GM21737 (cell line): ENCODE results near the gene ATP6V0D1.

Experiments used
- ATAC-seq: cut with Tn5 transposase; IDR thresholded peaks from one replicate; pipeline ENCODE4 v1.9.1; 2021; ENCODE audit warnings: mild to moderate bottlenecking, moderate library complexity; ENCODE audit not compliant: unreplicated experiment

ATP6V0D1 gene

DNA sequence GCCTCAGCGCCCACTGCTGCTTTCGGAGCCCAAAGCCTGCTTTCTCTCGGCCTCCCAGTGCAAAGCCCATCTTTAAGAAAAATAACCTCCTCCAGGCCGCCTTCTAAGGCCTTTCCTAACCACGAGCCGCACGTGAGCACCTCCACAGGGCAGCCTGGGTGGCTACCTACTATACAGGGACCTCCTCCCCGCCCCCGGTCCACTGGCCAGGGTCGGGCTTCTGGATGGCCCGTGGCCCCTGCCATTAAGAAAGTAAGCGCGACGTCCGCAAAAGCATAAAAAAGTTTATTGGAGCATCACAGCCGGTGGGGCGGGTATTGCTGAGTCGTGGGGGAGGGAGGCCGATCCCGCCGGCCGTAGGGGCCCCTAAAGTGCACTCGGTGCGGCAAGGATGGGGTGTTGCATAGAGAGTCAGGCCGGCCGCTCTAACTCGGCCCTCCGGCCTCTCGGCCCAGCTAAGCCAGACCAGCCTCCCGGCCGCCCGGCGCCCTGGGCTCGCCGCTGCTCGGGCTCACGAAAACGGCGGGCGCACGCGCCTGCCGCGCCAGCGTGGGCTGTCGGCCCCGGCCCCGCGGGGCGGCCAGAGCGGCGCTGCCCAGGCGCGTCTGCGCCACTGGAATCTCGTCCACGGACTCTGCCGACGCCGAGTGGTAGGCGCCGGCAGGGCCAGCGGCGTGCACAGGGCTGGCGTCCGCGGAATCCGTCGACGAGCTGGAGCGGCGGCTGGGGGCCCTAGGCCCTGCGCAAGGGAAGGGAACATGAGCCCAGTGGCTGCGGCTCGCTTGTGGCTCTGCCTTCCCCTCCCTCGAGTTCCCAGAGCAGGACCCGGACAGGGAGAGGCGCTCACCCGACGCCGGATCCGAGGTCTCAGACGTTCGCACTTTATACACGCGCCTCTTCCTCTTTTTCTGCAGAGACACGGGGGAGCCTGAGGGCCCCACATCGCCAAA lies 86.5 kb downstream of the ATP6V0D1 start:
- no peak for ATAC-seq

DNA sequence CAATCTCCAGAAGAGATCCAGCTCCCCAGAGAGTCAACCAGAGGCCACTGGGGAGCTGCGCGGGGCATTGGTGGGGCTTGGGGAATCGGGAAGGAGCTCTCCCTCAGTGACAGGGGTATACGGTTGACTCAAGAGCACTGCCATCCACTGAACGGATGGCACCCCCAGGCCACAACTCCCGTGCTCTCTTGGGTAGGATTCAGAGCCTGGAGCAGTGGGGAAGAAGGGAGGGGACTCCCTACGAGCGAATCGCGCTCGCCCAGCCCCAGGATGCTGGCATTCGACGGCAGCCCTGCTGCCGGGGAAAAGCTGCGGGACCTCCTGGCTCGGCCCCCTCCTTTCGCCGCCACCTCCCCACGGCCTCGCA lies 87.2 kb downstream of the ATP6V0D1 start:
- ATAC-seq, result no peak

DNA sequence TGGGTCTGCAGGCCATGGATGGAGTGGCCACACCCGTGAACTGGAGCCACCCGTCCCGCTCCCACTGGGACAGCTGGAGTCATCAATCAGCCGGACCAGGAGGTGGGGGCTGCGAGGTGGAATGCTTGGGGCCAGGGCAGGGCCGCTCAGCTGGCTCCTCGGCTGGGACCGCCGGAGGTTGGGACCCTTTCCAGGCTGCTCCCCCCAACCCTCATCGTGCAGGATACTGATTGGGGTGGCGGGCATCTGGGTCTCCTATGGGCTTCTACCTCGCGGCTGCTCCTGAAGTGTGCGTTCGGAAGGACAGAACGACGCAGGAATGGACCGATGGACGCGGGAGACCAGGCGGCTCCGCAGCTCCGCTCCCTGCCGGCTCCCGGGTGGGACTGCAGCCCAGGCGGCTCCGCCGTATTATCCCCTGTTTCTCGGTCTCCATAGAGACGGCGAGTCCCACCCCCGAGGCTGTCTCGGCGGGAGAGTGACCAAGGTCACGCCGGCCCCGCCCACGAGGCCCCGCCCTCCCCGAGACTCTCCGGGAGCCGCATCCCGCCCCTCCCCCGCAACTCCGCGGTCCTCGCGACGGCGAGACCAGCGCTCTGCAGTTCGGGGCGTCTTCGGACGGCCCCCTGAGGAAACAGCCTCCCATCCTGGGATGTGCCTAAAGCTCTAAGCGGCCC lies 87.7 kb downstream of the ATP6V0D1 start, which contains the start of gene TPPP3:
TPPP3 (minus strand) TSS at position 388 of the 677 bp plus-strand sequence. CDS start 2,387 bp downstream, outside the sequence.
- no peak for ATAC-seq

DNA sequence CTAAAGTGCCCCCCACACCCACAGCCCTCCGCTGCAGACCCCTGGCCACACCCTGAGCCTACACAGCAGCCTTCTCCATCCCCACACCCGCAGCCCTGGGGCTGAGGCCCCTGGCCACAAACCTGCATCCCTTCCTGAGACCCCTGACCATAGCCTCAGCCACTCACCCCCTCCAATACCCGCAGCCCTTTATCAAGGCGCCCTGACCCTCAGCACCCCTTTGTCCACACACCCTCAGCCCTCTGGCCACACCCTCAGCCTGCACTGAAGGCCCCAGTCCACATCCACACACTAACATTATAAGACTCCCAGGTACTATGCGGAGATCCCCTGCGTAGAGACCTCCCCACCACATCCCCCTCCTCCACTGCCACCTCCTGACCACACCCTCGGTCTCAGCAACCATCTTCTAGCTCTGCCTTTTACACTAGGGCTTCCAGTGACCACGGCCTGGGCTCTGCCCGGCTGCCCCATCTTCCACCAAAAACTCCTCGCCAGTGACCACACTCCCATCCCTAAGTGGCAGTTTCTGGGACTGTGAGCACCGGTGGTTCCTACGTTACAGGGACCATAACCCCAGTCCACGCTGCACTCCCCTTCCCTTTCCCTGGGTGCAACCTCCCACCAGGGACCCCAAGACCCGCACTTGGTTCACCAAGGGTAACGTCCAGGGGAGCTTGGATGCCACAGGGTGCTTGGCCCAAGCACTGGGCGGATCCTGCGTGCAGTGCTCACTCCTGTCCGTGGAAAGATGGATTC lies 88.5 kb downstream of the ATP6V0D1 start:
- no peak for ATAC-seq

DNA sequence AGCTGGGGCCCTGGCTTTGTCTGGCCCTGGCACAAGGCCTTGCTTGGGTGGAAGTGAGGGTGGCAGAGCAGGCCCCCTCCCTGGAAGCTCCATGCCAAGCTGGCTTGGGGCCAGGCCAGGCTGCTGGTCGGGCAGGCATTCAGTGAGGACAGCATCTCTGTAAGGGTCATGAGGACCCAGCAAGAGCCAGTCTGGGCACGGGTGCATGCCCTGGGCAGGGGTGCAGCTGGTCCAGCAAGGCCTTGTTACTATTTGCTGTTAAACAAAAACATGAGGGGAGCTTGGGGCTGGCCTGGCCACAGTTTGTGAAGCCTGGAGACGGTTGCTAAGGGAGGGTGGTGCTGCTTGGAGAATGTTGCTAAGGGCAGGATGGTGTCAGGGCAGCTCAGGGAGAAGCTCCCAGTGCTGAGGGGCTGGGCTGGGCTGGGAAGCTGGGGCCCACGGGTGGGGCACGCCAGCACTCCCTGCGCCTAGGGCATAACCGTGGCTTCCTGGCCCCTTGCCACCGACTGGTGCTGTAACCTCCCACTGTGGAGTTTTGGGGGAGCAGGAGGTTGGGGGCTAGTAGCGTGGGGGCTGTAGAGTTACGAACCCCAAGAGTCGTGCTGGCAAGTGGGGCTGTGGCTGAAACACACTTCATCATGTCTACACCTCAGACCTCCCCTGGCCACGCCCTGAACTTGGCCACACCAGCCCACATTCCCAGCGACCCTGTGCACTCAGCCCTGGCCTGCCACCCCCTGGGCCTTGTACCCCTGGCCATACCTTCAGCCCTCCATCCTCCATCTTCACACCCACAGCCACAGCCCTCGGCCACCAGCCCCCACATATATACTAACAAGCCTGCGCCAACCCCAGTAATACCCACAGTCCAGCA lies 89.3 kb downstream of the ATP6V0D1 start:
- ATAC-seq, result no peak

DNA sequence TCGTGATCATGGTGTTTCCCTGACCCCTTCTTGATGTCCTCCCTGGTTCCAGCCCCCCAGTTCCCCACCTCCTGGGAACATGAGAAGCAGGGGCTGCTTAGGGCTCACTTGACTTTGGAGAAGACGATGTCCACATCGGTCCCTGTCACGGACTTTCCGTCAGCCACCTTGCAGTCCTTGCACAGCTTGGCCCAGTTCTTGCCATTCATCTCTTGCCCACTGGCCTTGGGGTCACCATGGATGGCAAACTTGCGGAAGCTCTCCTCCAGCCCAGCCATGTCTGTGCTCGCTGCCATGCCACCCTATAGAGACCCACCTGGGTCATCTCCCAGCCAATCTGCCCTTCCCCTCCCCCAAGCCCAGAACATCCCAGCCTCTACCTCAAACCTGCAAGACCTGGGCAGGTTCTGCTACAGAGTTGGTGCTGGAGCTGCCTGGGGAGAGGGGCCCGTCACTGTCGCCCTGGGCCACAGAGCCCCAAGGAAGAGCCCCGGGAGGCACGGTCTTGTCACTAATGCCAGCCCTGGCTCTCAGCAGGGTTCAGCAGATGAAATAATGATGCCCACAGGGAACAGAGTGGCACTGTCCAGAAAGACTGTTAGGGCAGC lies 90.0 kb downstream of the ATP6V0D1 start:
- no peak for ATAC-seq

DNA sequence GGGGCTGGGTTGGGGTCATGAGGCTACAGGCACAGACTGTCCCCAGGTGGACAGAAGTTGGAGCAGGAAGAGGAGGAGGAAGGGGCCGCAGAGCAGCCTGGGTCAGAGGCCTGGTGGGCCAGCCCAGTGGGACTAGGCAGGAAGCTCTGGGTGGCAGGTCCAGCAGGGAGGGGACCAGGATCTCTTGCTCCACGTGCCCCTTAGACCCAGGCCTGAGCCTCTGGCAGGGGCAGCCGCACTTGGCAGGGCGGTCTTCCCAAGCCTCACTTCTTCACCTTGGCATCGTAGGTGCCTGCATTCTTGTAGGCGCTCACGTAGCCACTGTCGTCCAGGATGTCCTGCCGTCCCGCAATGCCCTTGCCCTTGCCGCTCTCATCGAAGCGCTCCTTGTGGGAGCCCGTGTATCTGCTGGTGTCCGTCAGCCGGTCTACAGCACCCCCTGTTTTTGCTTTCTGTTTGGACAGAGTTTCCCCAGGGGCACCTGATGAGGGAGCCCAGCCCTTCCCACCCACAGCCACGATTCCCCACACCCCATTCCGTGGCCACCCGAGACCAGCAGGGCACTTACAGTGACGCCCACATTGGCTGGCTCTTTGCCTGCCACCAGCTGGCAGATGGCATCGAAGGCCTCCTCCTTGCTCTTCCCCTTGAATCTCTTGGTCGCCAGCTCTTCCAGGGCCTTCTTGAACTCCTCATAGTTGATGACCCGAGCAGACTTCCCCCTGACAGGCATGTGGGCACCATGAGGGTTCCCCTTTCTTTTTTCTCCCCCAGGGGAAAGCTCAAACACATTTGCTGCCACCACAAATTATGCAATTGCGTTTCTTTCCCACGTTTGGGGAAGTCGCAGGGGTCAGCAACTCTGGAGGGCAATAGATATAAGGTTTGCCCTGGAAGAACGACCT lies 90.8 kb downstream of the ATP6V0D1 start:
- ATAC-seq, result no peak

DNA sequence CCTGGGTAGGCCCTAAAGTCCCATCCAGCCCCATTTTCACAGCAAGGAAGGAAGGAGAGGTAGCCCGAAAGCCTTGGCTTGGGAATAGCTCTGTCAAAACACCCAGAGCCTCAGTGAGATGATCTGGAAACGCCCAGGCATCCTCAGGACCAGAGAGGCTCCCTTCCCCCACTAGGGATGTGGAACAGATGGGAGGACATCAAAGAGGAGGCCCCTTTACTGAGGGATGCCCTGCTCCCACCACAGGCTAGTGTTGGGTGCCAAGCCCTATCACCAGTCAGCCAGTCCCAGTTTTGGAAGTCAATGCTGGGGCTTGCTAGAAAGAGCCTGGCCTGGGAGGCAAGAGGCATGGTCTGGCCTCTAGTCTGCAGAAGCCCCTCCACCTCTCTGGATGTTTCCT lies 92.4 kb downstream of the ATP6V0D1 start:
- no peak for ATAC-seq

DNA sequence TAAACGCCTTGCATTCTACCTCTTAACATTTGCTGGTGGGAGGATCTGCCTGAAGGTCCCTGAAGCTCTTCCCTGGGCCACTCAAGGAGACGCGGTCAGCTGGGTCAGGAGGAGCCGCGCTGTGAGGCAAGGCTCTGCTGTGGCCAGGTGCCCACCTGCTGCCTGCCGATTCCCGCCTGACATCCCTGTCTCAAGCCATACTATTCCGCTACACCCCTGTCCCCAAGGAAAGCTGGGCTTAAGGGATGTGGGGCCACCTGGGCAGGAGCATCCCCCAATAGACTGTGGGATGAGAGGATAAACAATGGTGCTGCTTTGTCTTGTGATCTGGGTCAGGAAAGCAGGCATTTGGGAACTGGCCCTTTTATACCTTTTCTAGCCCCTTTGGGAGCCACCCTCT lies 92.8 kb downstream of the ATP6V0D1 start:
- ATAC-seq, result no peak
